Measurements from ENCODE around the gene UBASH3B.

UBASH3B gene

DNA sequence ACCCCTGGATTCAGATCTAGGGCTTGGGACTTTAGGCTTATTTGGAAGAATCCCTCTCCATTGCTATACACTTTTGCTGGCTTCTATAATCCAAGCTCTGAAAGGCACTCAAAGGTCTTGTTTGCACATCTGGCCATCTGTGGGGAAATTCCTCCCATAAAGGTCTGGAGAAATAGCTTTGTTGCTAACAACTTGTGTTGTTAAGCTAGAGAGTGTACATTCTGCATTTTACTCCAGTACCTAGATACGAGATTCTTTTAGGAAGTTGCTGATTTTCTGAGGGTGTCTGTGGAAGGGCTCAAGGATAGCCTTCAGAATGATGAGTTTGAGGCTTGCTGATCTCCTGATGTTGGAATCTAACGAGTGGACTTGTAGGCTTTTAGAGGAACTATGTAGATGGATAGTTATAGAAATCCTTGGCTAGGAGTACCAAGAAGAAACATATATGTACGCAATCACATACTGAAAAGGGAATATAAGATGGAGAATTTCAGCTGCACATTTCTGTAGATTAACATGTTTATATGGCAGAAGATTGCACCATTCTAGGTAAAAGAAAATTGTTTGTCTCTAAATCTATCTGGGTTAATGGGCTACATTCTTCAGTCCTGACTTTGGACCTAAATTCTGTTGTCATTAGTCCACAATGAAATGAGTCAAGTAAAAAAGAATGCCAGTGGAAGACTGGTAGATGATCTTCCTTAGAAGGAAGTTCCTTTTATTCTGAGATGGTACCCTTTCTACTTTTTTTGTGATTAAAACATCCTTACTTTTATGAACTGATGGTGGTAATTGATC is 51.0 kb downstream of the UBASH3B start:
- no peak for DNase-seq (ENCODE audit: low read depth in 2 of 2)

DNA sequence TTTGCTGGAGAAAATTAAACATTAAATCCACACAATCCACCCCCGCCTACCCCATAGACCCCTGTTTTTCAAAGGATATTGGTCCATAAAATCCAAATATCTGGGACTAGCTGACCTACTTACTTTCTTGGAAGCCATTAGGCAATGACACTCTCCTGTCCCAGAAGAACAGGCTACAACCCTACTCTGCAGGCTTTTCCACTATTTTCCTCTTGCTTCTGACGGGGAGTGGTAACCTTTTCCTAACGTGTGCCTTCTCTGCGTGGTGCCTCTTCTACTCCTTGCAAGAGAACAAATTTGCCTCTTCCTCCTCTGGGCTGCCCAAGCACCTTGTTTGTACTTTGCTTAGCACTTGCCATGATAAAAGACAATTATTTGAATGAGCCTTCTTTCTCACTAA is 51.6 kb downstream of the UBASH3B start:
- DNase-seq (ENCODE audit: low read depth in 2 of 2): no peak

DNA sequence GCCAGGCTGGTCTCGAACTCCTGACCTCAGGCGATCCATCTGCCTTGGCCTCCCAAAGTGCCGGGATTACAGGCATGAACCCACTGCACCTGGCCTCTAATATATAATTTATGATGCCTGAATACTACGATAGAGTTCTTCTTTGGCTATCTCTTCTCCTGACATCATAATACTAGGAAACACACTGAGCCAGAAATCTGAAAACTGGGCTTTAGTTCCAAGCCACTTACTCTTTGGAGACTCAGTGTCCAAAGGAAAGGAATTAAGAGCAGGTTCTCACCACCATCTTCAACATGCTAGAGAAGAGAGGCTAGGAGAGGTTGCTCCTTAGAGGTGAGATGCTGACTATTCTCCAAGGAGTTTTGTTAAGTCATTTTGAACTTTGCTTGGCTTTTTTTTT is 52.4 kb downstream of the UBASH3B start:
- DNase-seq (ENCODE audit: low read depth in 2 of 2): no peak

DNA sequence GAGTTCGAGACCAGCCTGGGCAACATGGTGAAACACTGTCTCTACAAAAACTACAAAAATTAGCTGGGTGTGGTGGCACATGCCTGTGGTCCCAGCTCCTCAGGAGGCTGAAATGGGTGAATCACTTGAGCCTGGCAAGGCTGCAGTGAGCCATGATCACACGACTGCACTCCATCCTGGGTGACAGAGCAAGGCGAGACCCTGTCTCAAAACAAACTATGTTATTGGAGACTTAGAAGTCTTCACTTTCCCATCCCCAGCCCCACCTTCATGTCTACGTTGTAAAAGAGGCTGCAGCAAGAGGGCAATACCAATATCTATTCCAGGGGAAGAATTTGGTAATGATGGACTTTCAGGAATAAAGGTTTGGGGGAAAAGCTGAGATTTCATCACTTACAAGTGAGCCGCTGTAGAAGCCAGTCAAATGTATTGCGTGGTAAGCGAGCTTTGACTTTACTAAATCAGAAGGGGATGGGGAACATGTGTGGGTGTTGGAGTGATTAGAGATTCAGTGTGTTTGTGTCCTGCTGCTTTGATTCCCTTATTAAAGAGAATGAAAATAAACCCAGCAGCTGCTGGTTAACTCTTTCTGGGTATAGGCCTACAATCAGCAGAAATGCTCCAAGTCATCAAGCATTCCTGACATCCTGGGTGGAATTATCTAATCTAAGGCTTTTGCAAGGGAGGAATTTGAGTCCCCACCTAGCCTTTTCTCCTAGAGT is 53.7 kb downstream of the UBASH3B start:
- DNase-seq (ENCODE audit: low read depth in 2 of 2): no peak

DNA sequence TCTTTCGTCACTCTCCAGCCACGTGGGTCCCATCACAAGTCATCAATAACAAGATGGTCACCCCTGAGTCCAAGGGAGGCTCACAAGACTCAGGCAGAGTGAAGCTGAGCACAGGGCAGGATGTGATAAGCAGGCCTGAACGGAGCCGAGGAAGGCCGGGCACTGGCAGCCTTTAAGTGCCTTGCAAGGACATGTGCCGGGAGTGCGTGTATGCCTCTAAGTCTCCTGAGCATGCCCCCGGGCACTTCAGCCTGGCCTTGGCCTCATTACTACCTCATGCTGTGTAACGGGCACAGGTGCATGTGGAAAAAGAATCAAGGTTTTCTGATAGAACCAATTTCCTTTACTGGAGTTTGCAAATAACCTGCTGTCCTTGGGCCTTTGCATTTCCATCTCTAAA is 55.8 kb downstream of the UBASH3B start:
- no peak for DNase-seq (ENCODE audit: low read depth in 2 of 2)

DNA sequence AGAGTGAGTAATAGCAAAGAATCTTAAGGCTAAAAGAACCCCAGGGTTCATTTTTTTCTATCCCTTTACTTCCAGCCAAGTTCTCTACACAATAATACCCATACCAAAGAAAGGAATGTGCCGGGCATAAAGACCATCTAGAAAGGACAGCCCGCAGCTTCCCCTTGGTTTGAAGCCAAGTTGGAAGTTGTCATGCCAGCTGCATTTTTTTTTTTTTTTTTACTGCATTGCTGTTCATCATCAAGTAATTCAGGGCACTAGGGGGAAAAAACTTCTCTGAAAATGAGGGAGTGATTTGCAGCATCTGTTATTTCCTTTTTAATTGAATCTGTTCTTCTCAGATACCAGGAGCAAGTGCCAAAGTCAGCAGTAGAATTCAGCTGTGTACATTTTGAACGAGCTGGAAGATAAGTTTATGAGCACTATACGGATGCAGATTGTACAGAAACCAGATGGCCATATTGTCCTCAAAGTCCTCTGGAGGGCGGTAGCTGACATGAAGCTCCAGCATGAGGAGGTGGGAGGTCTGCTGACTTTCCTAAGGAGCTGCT is 56.4 kb downstream of the UBASH3B start:
- no peak for DNase-seq (ENCODE audit: low read depth in 2 of 2)

DNA sequence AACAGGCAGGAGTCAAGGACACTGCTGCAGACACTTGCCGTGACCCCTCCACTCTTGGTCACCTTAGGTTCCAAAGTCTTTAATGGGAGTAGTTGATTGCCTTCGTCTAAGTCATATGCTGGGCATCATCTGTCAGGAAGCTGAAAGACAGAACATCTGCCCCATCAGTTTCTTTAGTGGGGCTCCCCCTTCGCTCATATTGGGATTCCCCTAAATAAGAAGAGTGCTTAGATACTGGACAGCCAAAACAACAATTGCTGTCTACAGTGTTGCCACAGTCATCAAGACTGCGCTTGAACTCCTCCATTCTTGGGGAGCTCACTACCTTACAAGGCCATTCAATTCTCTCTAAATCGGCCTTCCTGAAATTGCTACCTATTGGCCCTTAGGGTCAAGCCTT is 58.5 kb downstream of the UBASH3B start:
- no peak for DNase-seq (ENCODE audit: low read depth in 2 of 2)

DNA sequence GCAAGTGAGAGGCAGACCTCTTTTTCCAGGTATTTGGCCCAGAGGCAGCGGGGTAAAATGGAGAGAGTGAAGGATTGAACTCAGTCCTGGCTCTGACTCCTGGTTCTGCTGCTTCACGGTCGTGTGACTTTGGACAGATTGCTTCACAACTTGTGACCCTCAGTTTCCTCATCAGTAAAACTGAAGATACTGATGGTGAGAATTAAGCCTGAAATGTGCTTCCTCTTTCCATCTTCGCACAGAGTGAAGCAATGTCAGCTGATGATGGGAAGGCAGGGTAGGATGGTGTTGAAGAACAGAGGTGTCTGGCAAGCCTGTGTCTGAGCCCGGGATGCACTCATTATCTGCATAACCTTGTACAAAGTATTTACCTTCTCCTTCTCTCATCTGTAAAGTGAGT is 59.0 kb downstream of the UBASH3B start:
- DNase-seq (ENCODE audit: low read depth in 2 of 2): no peak

DNA sequence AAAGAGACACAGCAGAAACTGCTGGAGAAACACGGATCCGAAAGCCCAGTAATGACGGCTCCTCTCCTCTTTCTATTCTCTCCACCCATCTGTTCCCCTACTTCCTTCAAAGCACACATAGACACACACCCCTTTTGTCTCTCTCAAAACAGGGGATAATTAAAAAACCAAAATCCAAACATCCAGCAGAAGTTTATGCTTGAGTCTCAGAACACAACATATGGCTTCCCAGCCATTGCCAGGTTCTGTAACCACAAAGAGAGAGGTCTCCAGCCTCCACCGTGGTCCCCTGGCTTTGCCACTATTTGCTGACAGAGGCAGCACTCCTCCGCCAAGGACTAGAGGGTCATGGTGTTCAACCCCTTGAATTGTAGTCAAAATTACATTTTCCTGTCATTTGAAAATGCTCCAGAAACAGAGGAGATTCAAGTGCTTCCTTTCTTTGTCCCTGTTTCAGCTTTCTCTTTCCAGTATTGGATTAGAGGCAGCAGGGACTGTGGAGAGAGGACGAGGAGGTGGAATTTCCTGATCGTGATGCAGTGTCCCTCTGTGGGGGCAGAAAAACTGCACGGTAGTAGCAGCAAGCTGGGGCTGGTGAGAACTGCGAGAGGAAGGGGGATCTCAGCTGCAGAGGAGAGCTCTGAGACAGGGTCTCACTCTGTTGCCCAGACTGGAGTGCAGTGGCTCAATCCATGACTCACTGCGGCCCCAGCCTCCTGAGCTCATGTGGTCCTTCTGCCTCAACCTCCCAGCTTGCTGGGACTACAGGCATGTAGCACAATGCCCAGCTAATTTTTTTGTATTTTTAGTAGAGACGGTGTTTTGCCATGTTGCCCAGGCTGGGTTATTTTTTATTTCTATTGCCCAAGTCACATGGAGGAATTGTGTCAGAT is 60.3 kb downstream of the UBASH3B start:
- no peak for DNase-seq (ENCODE audit: low read depth in 2 of 2)

DNA sequence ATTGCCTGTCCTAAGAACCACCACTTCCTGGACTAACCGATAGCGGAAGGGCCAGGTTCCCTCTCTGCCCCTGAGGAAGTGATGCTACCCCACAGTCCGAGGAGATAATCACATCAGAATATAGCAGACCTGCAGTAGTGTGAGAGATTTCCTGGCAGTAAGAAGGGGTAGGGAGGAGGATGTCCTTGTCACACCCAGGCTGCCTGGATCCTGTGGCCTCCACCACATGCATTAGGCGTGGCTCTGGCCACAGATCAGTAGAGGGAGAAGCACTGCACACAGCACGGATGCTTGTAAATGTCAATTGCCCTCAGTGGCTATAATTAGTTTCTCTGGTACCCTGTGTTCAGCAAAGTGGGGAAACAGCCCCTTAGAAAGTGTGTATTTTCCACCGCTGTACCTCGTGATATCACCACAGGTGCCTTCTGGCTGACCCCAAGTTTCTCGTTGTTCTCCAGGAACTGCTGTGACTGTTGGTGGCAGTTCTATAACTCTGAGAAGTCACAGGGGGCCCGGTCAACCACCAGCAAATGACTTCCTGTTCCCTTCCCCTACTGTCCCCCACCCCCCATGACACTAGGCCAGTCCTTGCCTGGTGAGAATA is 61.8 kb downstream of the UBASH3B start:
- DNase-seq (ENCODE audit: low read depth in 2 of 2): peak in 1 of 2 donors; percentile 26

DNA sequence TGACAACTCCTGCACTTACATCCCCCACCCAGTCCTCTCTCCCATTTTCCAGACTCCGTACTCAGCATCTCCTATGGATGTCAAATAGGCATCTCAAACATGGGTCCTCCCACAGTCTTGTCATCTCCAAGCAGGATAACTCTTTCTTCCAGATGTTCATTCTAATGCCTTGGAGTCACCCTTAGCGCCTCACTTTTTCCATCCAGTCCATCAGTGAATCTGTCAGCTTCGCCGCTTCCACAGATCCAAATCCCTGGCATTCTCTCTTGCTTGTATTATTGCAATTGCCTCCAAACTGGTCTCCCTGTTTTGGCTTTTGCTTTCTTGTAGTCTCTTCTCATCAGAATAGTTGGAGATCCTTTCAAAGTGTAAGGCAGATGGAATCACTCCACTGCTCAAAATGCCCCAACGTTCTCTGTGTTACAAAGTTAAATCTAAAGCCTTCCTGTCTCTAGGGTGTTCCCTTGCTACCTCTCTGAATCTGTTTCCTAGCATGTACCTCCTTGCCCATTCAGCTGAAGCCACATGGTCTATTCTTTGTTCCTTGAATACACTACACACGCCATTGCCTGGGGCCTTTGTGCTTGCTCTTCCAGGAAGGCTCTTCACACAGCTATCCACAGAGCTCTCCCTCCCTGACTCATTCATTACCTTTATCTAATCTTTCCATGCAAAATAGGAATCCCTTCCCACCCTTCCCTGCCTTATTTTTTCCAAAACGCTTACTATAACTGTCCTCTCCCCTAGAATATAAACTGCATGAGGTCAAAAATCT is 64.8 kb downstream of the UBASH3B start:
- DNase-seq (ENCODE audit: low read depth in 2 of 2): no peak

DNA sequence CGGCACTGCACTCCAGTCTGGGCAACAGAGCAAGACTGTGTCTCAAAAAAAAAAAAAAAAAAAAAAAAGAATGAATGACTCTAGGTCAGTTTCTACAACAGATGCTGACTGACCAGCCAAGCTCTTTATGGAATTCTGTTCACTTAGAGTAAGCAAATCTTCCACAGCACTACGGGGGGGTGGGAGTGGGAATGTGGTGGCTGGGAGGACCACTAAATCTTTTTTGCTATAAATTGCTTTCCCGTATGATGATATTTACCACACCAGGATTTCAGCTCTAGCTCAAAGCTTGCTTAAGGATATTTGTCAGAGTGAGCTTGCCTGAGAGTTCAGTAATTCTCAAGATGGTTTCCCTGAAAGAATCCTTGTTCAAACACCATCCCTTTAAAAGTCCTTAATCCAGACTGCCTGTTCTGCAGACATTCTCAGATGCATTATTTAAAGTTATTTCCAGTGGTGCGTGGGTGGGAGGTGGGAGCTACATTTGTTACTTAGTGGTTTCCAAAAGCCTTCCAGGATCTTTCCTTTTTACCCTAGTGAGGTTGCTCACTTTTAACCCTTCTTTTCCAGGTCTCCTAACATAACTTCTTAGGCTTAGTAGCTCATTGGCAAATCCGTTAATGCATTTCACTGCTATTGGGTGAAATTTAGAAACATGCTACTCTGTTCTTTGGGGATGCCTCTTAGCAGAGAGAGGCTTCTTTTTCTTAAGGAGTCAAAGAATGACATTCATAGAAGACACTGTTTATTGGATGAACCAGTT is 65.9 kb downstream of the UBASH3B start:
- no peak for DNase-seq (ENCODE audit: low read depth in 2 of 2)

DNA sequence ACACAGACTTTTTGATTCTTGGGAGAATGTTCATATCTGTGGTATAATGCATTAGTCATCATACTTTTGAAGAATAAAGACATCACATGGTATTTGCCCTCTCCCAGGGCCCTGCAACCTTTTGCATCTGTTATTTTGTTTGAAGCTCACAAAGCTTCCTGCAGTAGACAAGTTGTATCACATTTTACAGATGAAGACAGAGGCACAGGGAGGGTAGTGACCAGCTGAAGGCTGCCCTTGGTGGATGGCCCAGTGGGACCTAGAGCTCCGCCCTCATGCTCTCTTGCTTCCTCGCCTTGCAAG is 66.4 kb downstream of the UBASH3B start:
- DNase-seq (ENCODE audit: low read depth in 2 of 2): no peak

DNA sequence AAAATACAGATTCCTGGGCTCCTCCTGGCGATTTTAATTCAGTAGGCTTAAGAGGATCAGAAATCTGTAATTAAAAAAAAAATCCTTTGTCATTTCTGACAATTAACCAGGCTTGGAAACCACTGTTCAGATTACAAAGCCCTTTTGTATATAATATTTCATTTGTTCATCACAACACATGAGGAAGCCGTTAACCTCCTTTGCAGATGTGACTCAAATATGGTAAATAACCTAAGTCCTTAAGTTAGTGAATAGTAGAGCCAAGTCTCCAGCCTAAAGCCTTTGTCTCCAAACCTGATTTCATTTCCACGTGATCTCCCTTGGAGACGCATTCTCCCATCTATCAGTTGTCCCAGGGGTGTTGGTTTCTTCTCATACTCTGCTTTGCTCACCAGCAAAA is 67.6 kb downstream of the UBASH3B start:
- DNase-seq (ENCODE audit: low read depth in 2 of 2): no peak

DNA sequence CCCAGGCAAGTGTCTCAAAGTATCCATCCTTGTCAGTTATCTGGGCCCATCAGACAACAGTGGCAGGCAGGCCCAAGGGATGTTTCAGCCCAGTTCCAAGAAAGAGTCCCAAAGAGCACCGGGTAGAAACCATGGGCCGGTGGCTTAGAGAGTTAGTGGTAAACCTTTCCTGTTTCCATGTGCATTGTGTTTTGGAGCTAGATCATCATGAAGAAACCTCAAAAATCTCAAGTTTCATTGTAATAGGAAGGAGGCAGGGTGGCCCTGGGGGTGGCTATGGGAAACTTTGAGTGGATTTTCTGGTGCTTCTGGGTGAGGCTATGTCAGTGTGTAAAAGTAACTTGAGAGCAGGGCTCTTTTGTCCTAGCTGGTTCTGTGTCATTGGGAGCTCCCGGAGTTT is 68.1 kb downstream of the UBASH3B start:
- no peak for DNase-seq (ENCODE audit: low read depth in 2 of 2)

DNA sequence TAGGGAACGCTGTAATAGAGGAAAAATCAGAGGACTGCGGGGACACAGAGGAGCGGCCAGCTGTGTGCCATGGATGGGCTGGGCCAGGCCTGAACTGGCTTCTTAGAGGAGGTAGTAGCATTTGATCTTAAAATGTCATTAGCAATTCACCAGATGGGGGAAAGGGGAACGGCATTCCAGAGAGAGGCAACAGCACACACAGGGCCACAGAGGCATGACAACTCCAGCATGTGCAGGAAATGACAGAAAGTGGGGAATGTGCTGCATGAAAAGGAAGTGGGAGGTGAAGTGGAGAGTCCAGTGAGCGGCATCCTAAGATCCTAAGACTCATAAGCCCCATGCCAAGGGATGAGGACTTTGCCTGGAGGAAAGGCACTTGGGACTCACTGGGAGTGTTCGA is 69.0 kb downstream of the UBASH3B start:
- DNase-seq (ENCODE audit: low read depth in 2 of 2): no peak

DNA sequence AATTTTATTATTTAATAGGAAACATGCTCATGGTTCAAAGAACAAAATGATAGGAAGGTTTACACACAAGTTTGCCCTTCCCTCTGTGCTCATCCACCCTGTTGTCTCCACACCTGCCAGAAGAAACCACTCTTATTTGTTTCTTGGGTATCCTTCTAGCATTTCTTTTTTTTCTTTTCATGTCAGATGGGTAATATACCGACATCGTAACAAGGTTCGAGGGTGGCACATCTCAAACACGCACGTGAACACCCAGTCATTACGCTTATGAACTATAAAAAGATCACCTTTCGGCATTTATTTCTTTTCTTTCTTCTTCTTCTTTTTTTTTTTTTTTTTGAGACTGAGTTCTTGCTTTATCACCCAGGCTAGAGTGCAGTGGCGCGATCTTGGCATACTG is 70.5 kb downstream of the UBASH3B start:
- DNase-seq (ENCODE audit: low read depth in 2 of 2): no peak

DNA sequence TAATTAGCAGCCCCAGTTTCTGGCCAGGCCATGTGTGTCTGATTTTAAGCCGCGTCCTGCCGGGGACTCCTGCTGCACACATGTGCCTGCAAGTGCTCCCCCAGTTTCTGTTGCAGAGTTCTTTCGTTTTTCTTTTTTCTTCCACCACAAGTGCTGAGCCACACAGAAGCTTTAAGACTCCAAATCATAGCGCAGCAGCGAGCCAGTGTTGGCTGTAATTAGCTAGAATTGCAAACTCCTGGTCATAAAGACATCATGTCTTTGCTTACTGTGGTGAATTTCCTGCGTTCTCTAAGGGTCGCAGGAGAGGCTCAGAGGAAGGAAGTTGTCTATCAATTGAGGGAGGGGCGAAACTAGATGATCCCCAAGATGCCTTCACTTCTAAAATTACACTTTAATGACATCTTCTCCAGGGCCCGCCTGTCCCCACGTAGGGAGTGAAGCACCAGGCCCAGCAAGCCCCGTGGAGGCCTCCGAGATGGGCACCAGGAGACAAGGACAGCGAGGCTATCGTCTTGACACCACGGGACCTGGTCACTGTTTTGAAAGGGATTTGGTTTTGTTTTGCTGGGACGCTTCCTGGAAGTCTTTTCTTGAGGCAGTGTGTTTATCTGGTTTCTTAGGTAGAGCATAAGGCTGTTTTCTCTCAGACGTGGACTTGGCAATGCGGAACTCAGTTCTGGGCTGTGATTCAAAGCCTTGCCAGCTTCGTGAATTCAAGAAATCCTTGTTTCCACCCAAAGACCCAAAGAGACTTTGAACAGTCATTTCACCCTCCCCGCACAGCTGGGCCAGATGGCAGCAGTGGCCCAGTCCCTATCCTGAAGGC is 71.8 kb downstream of the UBASH3B start:
- DNase-seq (ENCODE audit: low read depth in 2 of 2): no peak

DNA sequence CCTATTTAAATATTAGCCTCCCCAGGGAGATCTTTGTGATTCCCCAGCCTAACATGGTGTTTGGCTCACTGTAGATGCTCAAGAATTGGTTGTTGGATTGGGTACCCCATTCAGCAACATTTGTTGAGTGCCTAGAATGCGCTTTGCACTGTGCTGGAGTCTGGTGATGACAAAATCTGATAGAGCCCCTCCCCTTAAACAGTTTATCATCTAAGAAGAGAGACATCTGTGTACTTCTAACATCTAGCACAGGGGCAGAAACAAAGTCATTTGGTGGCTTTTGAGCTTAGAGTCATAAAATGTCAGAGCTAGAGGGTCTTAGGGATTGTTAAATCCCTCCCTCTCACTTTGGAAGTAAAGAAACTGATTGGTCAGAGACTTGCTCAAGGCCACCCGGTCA is 73.0 kb downstream of the UBASH3B start:
- no peak for DNase-seq (ENCODE audit: low read depth in 2 of 2)

Data from activated CD8-positive, alpha-beta memory T cell treated with anti-CD3 and anti-CD28 coated beads for 4 hours (primary cell).